Type B pancreatic cell (in vitro differentiated cells): Measurements from ENCODE around the gene TTLL4. TPM values are rescaled to one million over a fixed set of nuclear protein-coding genes. Genes with fewer than 3 reads are reported as not detected.

ENCODE experiments used
- DNase-seq: peaks from one replicate; pipeline ENCODE4 v3.0.0; 2021; ENCODE audit warnings: mixed read lengths; ENCODE audit not compliant: unreplicated experiment; ENCODE audit errors: extremely low spot score
- H3K27ac Mint-ChIP-seq: 2 replicates; pipeline ENCODE4 v1.8.0; 2021; ENCODE audit warnings: mild to moderate bottlenecking, mixed read lengths
- H3K27me3 Mint-ChIP-seq: 2 replicates; pipeline ENCODE4 v1.8.0; 2021; ENCODE audit warnings: mixed read lengths
- H3K36me3 Mint-ChIP-seq: 2 replicates; pipeline ENCODE4 v1.8.0; 2021; ENCODE audit warnings: mixed read lengths
- H3K4me1 Mint-ChIP-seq: one replicate; pipeline ENCODE4 v1.8.0; 2021; ENCODE audit warnings: mixed read lengths; ENCODE audit not compliant: unreplicated experiment
- H3K4me3 Mint-ChIP-seq: 2 replicates; pipeline ENCODE4 v1.8.0; 2021; ENCODE audit warnings: mild to moderate bottlenecking, mixed read lengths
- H3K9me3 Mint-ChIP-seq: 2 replicates; pipeline ENCODE4 v1.8.0; 2021; ENCODE audit warnings: mixed read lengths
- CTCF ChIP-seq: fragments of 200-600 bp; sonication (generic); conservative IDR thresholded peaks from 2 replicates; pipeline ENCODE4 v1.5.0; 2021; ENCODE audit warnings: antibody characterized with exemption, mild to moderate bottlenecking
- long read RNA-seq: library from polyadenylated mRNA; unstranded; transcript quantifications from one replicate; pipeline ENCODE4 v2.0.0, GENCODE V29; 2020
- total RNA-seq: library from RNA; stranded (reverse); gene quantifications from 2 replicates; pipeline ENCODE4 v1.2.1, GENCODE V29; 2021; ENCODE audit warnings: low replicate concordance

TTLL4 gene
- 59.2 and 79.8 TPM in 2 replicates for total RNA-seq
- long read RNA-seq, full-length matches to known transcripts: 7 of 20 reads
- long read RNA-seq, partial matches to known transcripts: 9 of 20 reads
- long read RNA-seq, other reads (novel, unspliced or antisense): 4 of 20 reads

- TF ChIP-seq CTCF: peak; percentile 90
These were observed at the start of gene TTLL4 for GRCh38 chr2:218710687-218711549. Gene TTLL4, plus strand, starts transcription at chr2:218710835. Its CDS starts 26,842 bp downstream, at chr2:218737677.

GRCh38 chr2:218662377-218662776 lies 48.3 kb upstream of the TTLL4 start:
- DNase-seq: no peak
- TF ChIP-seq CTCF: no peak
- Mint-ChIP-seq H3K27ac (no peak overlapping the region), H3K36me3 (peaks cover 14% of the 10 kb centered on the region), H3K4me3 (no peak overlapping the region), H3K9me3 (no peaks in the 10 kb centered on the region), H3K27me3 (no peaks in the 10 kb centered on the region), H3K4me1 (peaks cover 18% of the 10 kb centered on the region)

More at GRCh38 chr2:218710687-218711549, at the start of gene TTLL4:
- H3K27ac Mint-ChIP-seq: peak within 1 kb of the TSS; percentile 91
- peaks cover 12% of the 10 kb centered on the region for H3K4me1 Mint-ChIP-seq
- H3K4me3 Mint-ChIP-seq: peak within 1 kb of the TSS; percentile 97
- no peaks in the 10 kb centered on the region for H3K9me3 Mint-ChIP-seq
- H3K36me3 Mint-ChIP-seq: peaks cover 13% of the 10 kb centered on the region
- peak; percentile 99 for DNase-seq
- H3K27me3 Mint-ChIP-seq: no peaks in the 10 kb centered on the region

- H3K4me1 Mint-ChIP-seq: peaks cover 18% of the 10 kb centered on the region
- no peaks in the 10 kb centered on the region for H3K27me3 Mint-ChIP-seq
- no peak overlapping the region for H3K27ac Mint-ChIP-seq
- TF ChIP-seq CTCF: no peak
- peaks cover 11% of the 10 kb centered on the region for H3K36me3 Mint-ChIP-seq
- DNase-seq: no peak
- no peaks in the 10 kb centered on the region for H3K9me3 Mint-ChIP-seq
- no peak overlapping the region for H3K4me3 Mint-ChIP-seq
These were observed 47.8 kb upstream of the TTLL4 start for GRCh38 chr2:218662827-218663226.

GRCh38 chr2:218663901-218664300 lies 46.7 kb upstream of the TTLL4 start:
- H3K4me1 Mint-ChIP-seq: peaks cover 12% of the 10 kb centered on the region
- TF ChIP-seq CTCF: no peak
- H3K36me3 Mint-ChIP-seq: peaks cover 8% of the 10 kb centered on the region
- H3K9me3 Mint-ChIP-seq: no peaks in the 10 kb centered on the region
- H3K4me3 Mint-ChIP-seq: no peak overlapping the region
- H3K27ac Mint-ChIP-seq: no peak overlapping the region
- DNase-seq: no peak
- no peaks in the 10 kb centered on the region for H3K27me3 Mint-ChIP-seq

GRCh38 chr2:218664653-218665052 lies 46.0 kb upstream of the TTLL4 start:
- TF ChIP-seq CTCF: no peak
- no peak overlapping the region for H3K27ac Mint-ChIP-seq
- H3K4me3 Mint-ChIP-seq: no peak overlapping the region
- no peaks in the 10 kb centered on the region for H3K9me3 Mint-ChIP-seq
- H3K36me3 Mint-ChIP-seq: peaks cover 8% of the 10 kb centered on the region
- H3K27me3 Mint-ChIP-seq: no peaks in the 10 kb centered on the region
- no peak for DNase-seq
- peaks cover 8% of the 10 kb centered on the region for H3K4me1 Mint-ChIP-seq
